Measurements from ENCODE around the gene AGAP1. TPM values are rescaled to one million over a fixed set of nuclear protein-coding genes. Genes with fewer than 3 reads are reported as not detected.

AGAP1 gene
- total RNA-seq, 1 experiment from 2014 or later = 14.8 TPM

DNA sequence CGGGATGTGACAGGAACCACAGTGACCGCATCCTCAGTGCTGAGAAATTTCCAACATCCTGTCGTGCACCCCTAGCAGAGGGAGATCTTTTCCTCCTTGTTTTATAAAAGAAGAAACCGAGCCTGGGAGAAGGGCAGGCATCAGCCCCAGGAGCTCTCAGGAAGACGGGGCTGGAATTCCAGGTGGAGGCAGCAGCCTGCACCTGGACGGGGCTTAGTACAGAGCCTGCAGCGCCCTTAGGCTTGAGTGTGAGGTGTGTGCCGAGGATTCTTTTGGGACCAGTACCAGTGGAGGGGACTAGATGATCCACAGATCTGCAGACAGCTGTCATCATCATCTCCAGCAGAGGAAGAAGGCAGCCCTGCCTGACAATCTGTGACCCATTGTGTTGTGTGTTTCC lies 525.6 kb downstream of the AGAP1 start:
- no peak for DNase-seq (ENCODE audit: low read depth)

- DNase-seq (ENCODE audit: low read depth) = no peak
These were observed 527.7 kb downstream of the AGAP1 start for GRCh38 chr2:236021499-236022057.

DNA sequence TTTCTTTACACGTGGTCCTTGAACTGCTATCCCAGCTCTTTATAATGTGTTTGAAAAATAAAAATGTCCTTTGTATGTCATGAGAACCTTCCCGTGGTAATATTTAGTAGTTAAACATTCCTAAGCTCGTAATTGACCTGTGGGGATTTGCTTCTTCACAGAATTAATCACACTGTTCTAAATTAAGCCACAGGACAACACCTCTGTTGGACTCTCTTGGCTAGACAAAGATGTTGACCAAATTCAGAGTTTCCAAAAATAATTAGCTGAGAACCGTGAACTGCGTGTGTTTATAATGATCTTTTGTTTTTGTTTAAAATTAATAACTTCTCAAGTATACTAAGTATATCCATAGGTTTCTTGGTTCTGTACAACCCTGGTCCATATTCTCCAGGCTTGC lies 528.3 kb downstream of the AGAP1 start:
- no peak for DNase-seq (ENCODE audit: low read depth)

DNA sequence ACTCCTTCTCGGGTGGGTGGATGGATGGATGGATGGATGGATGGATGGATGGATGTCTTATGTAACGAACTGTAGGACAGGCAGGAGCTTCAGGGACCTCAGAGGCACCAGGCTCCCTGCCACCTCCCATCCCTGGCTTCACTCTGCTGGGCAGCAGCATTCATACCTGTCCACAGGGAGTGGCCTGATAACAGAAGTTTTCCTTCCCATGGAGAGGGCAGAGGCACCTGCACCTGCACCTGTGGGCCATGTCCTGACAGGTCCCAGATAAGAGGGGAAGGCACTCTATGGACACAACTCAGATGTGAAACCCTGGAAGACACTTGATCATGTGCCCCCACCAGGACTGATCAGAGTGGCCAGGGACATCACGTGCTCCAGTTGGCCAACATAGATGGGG lies 532.0 kb downstream of the AGAP1 start:
- DNase-seq (ENCODE audit: low read depth) = no peak

GRCh38 chr2:236026841-236027240 lies 533.0 kb downstream of the AGAP1 start:
- no peak for DNase-seq (ENCODE audit: low read depth)

GRCh38 chr2:236028066-236028465 lies 534.2 kb downstream of the AGAP1 start:
- DNase-seq (ENCODE audit: low read depth) = no peak

GRCh38 chr2:236033462-236033861 lies 539.6 kb downstream of the AGAP1 start:
- no peak for DNase-seq (ENCODE audit: low read depth)

GRCh38 chr2:236034974-236035373 lies 541.1 kb downstream of the AGAP1 start:
- DNase-seq (ENCODE audit: low read depth) = no peak

GRCh38 chr2:236036045-236036444 lies 542.2 kb downstream of the AGAP1 start:
- no peak for DNase-seq (ENCODE audit: low read depth)

- DNase-seq (ENCODE audit: low read depth) = no peak
These were observed 544.3 kb downstream of the AGAP1 start for GRCh38 chr2:236038096-236038495.

DNA sequence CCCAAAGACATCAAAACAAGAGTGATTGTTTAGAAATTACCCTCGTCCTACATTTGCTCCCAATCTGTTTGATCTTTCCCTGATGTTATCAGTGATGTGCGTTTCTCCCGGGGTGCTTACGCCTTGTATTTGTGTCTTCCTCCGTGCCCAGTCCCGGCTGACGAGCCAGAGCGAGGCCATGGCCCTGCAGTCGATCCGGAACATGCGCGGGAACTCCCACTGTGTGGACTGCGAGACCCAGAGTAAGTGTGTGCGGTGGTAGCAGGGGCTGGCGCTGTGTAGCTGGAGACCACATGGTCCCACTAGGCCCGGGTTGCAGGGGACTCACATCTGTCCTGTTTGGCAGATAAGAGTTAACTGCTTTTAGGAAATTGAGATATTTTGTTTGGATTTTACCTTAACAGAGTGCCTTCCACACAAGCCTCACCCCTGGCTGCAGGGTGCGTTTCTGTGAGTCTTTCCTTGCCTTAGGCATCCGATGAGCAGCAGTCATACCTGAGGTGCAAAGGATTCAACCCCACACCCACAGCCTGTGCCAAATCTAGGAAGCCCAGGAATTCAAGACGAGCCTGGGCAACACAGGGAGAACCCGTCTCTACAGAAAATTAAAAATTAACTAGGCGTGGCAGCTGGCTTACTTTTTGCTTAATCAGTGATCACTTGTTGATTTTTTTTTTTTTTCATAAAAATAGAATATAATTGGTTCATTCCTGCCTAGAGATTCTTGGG lies 546.9 kb downstream of the AGAP1 start:
- no peak for DNase-seq (ENCODE audit: low read depth)

DNA sequence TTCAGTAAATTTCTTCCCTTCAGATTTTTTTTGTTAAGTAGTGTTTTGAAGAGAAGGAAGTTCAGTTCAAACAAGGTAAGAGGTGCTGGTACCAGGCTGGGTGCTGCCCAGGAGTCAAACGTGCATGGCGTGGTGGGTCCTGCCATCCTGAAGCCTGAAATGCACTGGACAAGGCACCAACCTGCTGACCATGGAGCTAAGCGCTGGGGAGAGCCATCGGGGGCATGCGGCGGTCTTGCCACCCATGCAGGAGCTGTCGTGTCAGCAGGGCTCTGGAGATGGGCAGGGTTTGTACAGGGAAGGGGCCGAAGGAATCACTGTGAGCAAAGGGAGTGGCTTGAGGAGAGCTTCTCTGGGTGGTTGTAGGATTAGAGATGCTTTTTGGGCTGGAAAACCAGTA lies 547.8 kb downstream of the AGAP1 start:
- DNase-seq (ENCODE audit: low read depth) = no peak

DNA sequence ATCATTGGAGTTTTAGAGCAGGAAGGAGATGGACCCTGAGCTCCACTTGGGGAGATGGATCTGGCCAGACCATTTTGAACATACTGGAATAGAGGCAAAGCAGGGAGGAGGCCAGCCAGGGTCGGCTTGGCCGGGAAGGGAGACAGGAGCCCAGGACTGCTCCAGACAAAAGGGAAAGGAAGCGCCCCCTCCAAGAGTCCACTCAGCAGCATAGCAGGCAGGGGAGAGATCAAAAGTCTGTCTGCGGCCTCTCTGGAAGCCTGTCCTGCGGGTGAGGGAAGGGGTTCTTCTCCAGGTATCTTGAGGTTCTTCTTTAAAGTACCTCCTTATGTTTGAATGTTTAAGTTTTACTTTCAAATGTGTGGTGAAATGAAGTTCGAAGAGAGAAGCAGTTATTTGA lies 548.2 kb downstream of the AGAP1 start:
- DNase-seq (ENCODE audit: low read depth) = no peak

- no peak for DNase-seq (ENCODE audit: low read depth)
These were observed 550.3 kb downstream of the AGAP1 start for GRCh38 chr2:236044191-236044590.

DNA sequence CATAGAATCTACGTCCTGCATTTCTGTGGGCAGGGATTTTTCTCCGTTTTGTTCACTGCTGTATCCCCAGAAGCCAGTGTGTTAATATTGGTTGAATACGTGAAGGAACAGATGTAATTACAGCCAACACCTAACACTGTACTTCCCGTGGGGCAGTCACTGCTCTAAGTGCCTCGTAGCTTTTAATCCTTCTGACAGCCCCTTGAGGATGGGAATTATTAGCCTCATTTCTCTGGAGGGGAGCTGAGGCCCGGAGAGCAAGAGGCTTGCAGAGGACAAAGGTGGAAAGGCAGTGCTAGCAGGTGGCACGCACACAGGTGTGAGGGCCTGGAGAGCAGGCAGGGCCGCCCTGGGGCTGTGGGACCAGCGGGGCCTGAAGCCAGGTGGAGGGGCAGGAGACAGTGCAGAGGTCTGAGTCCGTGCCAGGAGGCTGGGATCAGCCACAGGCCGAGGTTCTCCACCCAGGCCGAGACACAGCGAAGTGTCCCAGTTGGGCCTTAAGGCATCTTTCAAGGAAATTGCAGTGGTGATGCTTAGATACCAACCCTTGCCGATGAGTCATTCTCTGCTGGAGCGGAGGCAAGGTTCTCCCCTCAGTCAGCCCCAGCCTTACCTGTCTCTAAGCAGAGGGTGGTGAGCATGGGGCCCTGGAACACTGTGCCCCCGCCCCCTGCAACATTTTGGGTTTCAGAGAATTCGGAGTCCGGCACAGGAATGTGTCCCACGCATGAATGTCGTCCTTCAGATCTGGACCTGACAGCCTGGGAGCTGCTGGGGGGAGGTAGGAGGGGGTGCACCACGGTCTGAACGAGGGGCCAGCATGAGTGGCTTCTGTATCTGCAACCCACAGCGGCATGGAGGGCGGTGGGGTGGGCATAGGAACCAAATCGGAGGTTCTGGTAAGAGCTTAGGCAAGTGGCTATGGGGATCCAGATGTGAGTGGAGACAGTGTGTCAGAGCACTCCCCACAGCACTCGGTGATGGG lies 551.7 kb downstream of the AGAP1 start:
- DNase-seq (ENCODE audit: low read depth) = peak; percentile 8

DNA sequence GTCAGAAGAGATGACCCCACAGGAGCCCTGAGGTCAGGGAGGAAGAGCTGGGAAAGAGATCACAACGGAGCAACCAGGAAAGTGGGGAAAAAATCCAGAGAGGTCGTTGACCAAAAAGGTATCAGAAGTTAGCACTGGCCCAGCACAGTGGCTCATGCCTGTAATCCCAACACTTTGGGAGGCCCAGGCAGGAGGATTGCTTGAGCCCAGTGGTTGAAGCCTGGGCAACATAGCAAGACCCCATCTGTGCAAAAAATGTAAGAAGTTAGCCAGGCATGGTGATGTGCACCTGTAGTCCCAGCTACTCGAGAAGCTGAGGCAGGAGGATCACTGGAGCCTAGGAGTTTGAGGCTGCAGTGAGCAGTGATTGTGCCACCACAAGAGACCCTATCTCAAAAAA lies 552.9 kb downstream of the AGAP1 start:
- no peak for DNase-seq (ENCODE audit: low read depth)

DNA sequence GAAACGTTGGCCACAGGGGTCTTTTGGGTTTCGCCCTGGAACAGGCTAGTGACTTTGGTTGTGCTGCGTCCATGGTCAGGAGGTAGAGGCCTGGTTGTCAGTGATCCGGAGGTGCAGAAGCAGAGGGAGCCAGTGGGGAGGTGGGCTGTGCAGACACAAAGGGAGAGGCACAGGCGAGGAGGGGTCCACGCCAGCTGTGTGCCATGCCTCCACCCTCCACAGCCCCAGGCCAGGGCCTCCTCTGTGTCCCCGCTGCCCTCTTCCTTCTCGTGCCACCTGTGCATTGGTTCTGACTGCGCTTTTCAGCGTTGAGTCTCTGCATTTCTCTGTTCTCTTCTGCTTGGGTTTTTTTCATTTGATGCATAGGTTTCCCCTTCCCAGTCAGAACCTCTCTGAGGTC lies 553.3 kb downstream of the AGAP1 start:
- no peak for DNase-seq (ENCODE audit: low read depth)

- DNase-seq (ENCODE audit: low read depth) = no peak
These were observed 554.2 kb downstream of the AGAP1 start for GRCh38 chr2:236047886-236048540.

GRCh38 chr2:236049981-236050380 lies 556.1 kb downstream of the AGAP1 start:
- DNase-seq (ENCODE audit: low read depth) = no peak

- DNase-seq (ENCODE audit: low read depth) = no peak
These were observed 557.5 kb downstream of the AGAP1 start for GRCh38 chr2:236051351-236051750.

GRCh38 chr2:236051806-236052205 lies 558.0 kb downstream of the AGAP1 start:
- DNase-seq (ENCODE audit: low read depth) = no peak

DNA sequence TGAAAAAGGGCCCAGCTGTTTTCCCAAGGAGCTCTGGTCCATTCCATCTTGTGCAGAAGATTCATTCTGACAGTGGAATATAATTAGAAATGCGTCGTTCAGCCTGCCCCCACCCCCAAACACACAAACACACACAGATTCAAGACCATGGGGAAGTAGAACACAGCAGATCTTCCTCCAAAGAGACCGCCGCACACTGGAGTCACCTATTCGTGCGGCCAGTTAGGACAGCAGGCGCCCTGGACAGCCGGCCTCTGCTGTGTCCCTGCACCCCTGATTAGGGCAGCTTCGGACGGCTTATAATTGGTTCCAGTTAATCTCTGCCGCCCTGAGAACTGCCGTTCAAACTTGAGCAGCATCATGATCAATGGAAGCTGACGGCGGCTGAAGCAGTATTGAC lies 558.4 kb downstream of the AGAP1 start:
- no peak for DNase-seq (ENCODE audit: low read depth)

Measured in HT1080 (cell line).